IMR-90 (cell line): ENCODE results near the gene RBM23. TPM values are rescaled to one million over a fixed set of nuclear protein-coding genes. Genes with fewer than 3 reads are reported as not detected.
A peak's percentile ranks its signal among the peaks of the same experiment; 100 is the strongest.

ENCODE experiments used
- ATAC-seq: fragments of 200-7000 bp; cut with Tn5 transposase; 2 replicates; pipeline ENCODE4 v1.9.1; 2020; ENCODE audit warnings: low read depth, mild to moderate bottlenecking, moderate library complexity
- BruUV-seq: library from RNA; stranded (reverse); fragments of 400-500 nt; replicated peaks from 2 replicates; lab custom pipeline; 2021; lab: Mats Ljungman, UMichigan
- CTCF ChIA-PET: fragments of 300-600 bp; formaldehyde crosslinking; extraction: SDS; loops from one replicate; lab custom pipeline; 2021; ENCODE audit warnings: antibody characterized with exemption; lab: Yijun Ruan, JAX
- POLR2A ChIA-PET: fragments of 300-600 bp; sonication (Branson Sonifier 250); formaldehyde crosslinking; loops from one replicate; lab custom pipeline; 2022; ENCODE audit warnings: antibody characterized with exemption; ENCODE audit not compliant: unreplicated experiment; lab: Charles Lee
- DNase-seq: peaks from one replicate; pipeline ENCODE4 v3.0.0; 2013
- H2AFZ ChIP-seq: replicated peaks from 2 replicates; pipeline ENCODE3; 2013; ENCODE audit warnings: low read length, mild to moderate bottlenecking; ENCODE audit not compliant: poor library complexity
- H2AK5ac ChIP-seq: 2 replicates; pipeline ENCODE4 v1.6.1; 2013; ENCODE audit warnings: low read depth, low read length, inconsistent platforms
- H2AK9ac ChIP-seq: replicated peaks from 2 replicates; pipeline ENCODE3; 2013; ENCODE audit warnings: mild to moderate bottlenecking, low read depth, low read length, moderate library complexity; ENCODE audit not compliant: poor library complexity
- H2BK120ac ChIP-seq: 2 replicates; pipeline ENCODE4 v1.6.1; 2013; ENCODE audit warnings: low read depth, low read length, inconsistent platforms
- H2BK15ac ChIP-seq: 3 replicates; pipeline ENCODE4 v1.6.1; 2013; ENCODE audit warnings: low read depth, low read length, inconsistent platforms
- H2BK20ac ChIP-seq: 2 replicates; pipeline ENCODE4 v1.6.1; 2013; ENCODE audit warnings: low read depth, mild to moderate bottlenecking, inconsistent platforms, low read length, moderate library complexity
- H2BK5ac ChIP-seq: 2 replicates; pipeline ENCODE4 v1.6.1; 2013; ENCODE audit warnings: mild to moderate bottlenecking, low read depth, low read length, inconsistent platforms; ENCODE audit not compliant: poor library complexity, severe bottlenecking
- H3K14ac ChIP-seq: replicated peaks from 2 replicates; pipeline ENCODE4 v1.6.1; 2013; ENCODE audit warnings: low read depth, low read length, inconsistent platforms
- H3K18ac ChIP-seq: 2 replicates; pipeline ENCODE4 v1.6.1; 2013; ENCODE audit warnings: low read depth, low read length, control low read depth
- H3K23ac ChIP-seq: 2 replicates; pipeline ENCODE4 v1.6.1; 2013; ENCODE audit warnings: low read depth, low read length, inconsistent platforms
- H3K27ac ChIP-seq: 2 replicates; pipeline ENCODE4 v1.5.1; 2013; ENCODE audit warnings: mild to moderate bottlenecking, control low read depth, low read length; ENCODE audit not compliant: insufficient read depth
- H3K27me3 ChIP-seq: 2 replicates; pipeline ENCODE4 v1.6.1; 2013; ENCODE audit warnings: low read length; ENCODE audit not compliant: control insufficient read depth, insufficient read depth
- H3K36me3 ChIP-seq: 2 replicates; pipeline ENCODE4 v1.6.1; 2013; ENCODE audit warnings: low read length, mixed read lengths; ENCODE audit not compliant: control insufficient read depth, insufficient read depth
- H3K4ac ChIP-seq: 2 replicates; pipeline ENCODE4 v1.6.1; 2013; ENCODE audit warnings: low read depth, low read length, inconsistent platforms
- H3K4me1 ChIP-seq: 2 replicates; pipeline ENCODE4 v1.6.1; 2013; ENCODE audit warnings: low read length, mixed read lengths; ENCODE audit not compliant: control insufficient read depth, insufficient read depth
- H3K4me2 ChIP-seq: 2 replicates; pipeline ENCODE4 v1.6.1; 2013; ENCODE audit warnings: low read depth, mild to moderate bottlenecking, control low read depth, low read length, moderate library complexity
- H3K4me3 ChIP-seq: 2 replicates; pipeline ENCODE4 v1.5.1; 2013; ENCODE audit warnings: low read depth, mild to moderate bottlenecking, control low read depth, low read length, moderate library complexity; ENCODE audit not compliant: insufficient read depth
- H3K56ac ChIP-seq: 2 replicates; pipeline ENCODE4 v1.6.1; 2013; ENCODE audit warnings: low read length, inconsistent platforms; ENCODE audit not compliant: insufficient read depth; ENCODE audit errors: extremely low read depth
- H3K79me1 ChIP-seq, 2 experiments: 2 replicates each; pipeline ENCODE4 v1.6.1; 2013; ENCODE audit warnings: low read length in 2 of 2, inconsistent platforms in 1 of 2, low read depth in 1 of 2
- H3K9ac ChIP-seq: 2 replicates; pipeline ENCODE4 v1.6.1; 2013; ENCODE audit warnings: low read depth, low read length, control low read depth
- H3K9me1 ChIP-seq: 2 replicates; pipeline ENCODE4 v1.6.1; 2013; ENCODE audit warnings: low read length, inconsistent platforms; ENCODE audit not compliant: insufficient read depth
- H3K9me3 ChIP-seq: 2 replicates; pipeline ENCODE4 v1.6.1; 2013; ENCODE audit warnings: low read length; ENCODE audit not compliant: control insufficient read depth, insufficient read depth
- H4K20me1 ChIP-seq: 2 replicates; pipeline ENCODE4 v1.6.1; 2013; ENCODE audit warnings: low read length, inconsistent platforms; ENCODE audit not compliant: insufficient read depth
- H4K5ac ChIP-seq: 2 replicates; pipeline ENCODE4 v1.6.1; 2013; ENCODE audit warnings: mild to moderate bottlenecking, low read depth, low read length, control low read depth
- H4K8ac ChIP-seq, 2 experiments: 2 replicates each; pipeline ENCODE4 v1.6.1; 2013; ENCODE audit warnings: low read depth in 2 of 2, low read length in 2 of 2, control low read depth in 1 of 2, inconsistent platforms in 1 of 2
- H4K91ac ChIP-seq: 2 replicates; pipeline ENCODE4 v1.6.1; 2013; ENCODE audit warnings: low read depth, low read length, inconsistent platforms; ENCODE audit not compliant: insufficient read depth
- WGBS, 2 experiments: methylation state at CpG; one replicate each; pipeline versions ENCODE4 v1.1.5 to v1.1.7; 2013; ENCODE audit warnings: missing lambda C conversion rate in 2 of 2; ENCODE audit not compliant: insufficient read length in 1 of 2; ENCODE audit errors: extremely low coverage in 2 of 2; 5-methylcytosine and 5-hydroxymethylcytosine counted together
- dilution Hi-C: fragments of 300-500 bp; cut with HindIII; formaldehyde crosslinking; loops from one replicate; pipeline ENCODE4 v1.14.3; 2018; ENCODE audit warnings: low sequenced_read_pairs; ENCODE audit not compliant: unreplicated experiment
- in situ Hi-C: fragments of 300-500 bp; cut with MboI; formaldehyde crosslinking; loops from 3 replicates; pipeline ENCODE4 v1.14.3; 2019; ENCODE audit warnings: low sequenced_read_pairs, inconsistent platforms, mixed read lengths
- intact Hi-C: fragments of 100-400 bp; cut with micrococcal nuclease; formaldehyde crosslinking; loops from 2 replicates; pipeline ENCODE4 v1.10.0; 2022
- polyA plus RNA-seq, 3 experiments: library from polyadenylated mRNA; depleted of rRNA; stranded (reverse); fragments of >200 nt; gene quantifications; 2 replicates each; pipeline ENCODE4 v1.2.3, GENCODE V29; 2012; ENCODE audit warnings: low replicate concordance in 1 of 3
- total RNA-seq: library from RNA; depleted of rRNA; stranded (reverse); fragments of >200 nt; gene quantifications from 2 replicates; pipeline ENCODE4 v1.2.3, GENCODE V29; 2012
- TF ChIP-seq, protein P1 (sequence below): fragments of 150-350 bp; IDR thresholded peaks from 2 replicates; pipeline ENCODE4 v1.6.1; 2017; ENCODE audit warnings: mild to moderate bottlenecking, antibody characterized with exemption, low read length, low read depth

The RBM23 gene
- total and polyA plus RNA-seq, 2 of the 4 experiments (the other 2 are of a cell fraction): 44.7 to 375 TPM

DNA sequence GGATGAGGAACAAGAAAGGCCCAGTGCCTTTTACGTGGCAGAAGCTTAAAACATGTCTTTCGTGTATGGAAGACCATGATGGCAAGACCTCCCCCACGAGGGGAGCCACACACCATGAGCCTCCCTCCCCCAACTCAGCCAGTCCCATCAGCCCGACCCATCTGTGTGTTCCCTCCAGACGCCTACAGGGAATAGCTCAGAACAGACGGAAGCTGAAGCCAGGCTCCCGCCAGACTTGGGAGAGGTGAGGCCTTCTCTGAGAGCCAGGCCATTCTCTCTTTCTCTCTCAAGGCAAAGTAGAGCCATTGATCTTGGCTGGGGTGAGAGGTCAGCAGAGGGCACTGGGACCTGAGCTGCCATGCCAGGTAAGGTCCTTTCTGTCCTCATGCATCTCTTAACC lies 26.5 kb downstream of the RBM23 start:
- CTCF ChIA-PET: interaction anchor here (0.5 kb wide), 1 partner anchor 47 kb away, joined by 3 read pairs; no protein-coding TSS in a partner anchor
- no peak overlapping the region for H2BK15ac ChIP-seq
- H3K27ac ChIP-seq: no peak overlapping the region
- 81% methylated on average over 3 of the region's 7 CpGs; no CpG with 5 or more reads in 1 of the 2 experiments for WGBS, 2 experiments
- BruUV-seq: no TSS peak
- peaks cover 6% of the 10 kb centered on the region for H3K4me1 ChIP-seq
- H3K36me3 ChIP-seq: no peaks in the 10 kb centered on the region
- TF ChIP-seq, protein P1, sequence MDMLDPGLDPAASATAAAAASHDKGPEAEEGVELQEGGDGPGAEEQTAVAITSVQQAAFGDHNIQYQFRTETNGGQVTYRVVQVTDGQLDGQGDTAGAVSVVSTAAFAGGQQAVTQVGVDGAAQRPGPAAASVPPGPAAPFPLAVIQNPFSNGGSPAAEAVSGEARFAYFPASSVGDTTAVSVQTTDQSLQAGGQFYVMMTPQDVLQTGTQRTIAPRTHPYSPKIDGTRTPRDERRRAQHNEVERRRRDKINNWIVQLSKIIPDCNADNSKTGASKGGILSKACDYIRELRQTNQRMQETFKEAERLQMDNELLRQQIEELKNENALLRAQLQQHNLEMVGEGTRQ: no peak
- no peak overlapping the region for H2AFZ ChIP-seq
- H3K79me1 ChIP-seq: peaks cover 7 to 23% of the 10 kb centered on the region in 2 experiments
- no peak overlapping the region for H2BK20ac ChIP-seq
- H2AK5ac ChIP-seq: 0 out of 2 replicates have a peak overlapping the region, but pooled peaks have one; percentile 1
- no peaks in the 10 kb centered on the region for H3K9me3 ChIP-seq
- H4K8ac ChIP-seq: no peak overlapping the region
- H3K4me3 ChIP-seq: no peak overlapping the region
- peaks cover 18% of the 10 kb centered on the region for H3K9me1 ChIP-seq
- H3K4me2 ChIP-seq: no peak overlapping the region
- H4K5ac ChIP-seq: no peak overlapping the region
- H3K23ac ChIP-seq: no peak overlapping the region
- H3K9ac ChIP-seq: no peak overlapping the region
- no peak overlapping the region for H2BK5ac ChIP-seq
- intact Hi-C loops: loop anchor here (10.0 kb wide), 1 partner anchor 508 kb away; no protein-coding TSS in a partner anchor
- H3K4ac ChIP-seq: no peak overlapping the region
- H3K56ac ChIP-seq: no peak overlapping the region
- dilution Hi-C loops: no loop called here
- ATAC-seq: no peak
- H3K14ac ChIP-seq: no peak overlapping the region
- no peak for DNase-seq
- no peak overlapping the region for H2AK9ac ChIP-seq
- no peaks in the 10 kb centered on the region for H4K20me1 ChIP-seq
- no peak overlapping the region for H3K18ac ChIP-seq
- no peak overlapping the region for H2BK120ac ChIP-seq
- POLR2A ChIA-PET: no interaction called here
- no peak overlapping the region for H4K91ac ChIP-seq
- in situ Hi-C loops: no loop called here
- H3K27me3 ChIP-seq: no peaks in the 10 kb centered on the region
